Sigmoid colon (tissue), 4 donors: ENCODE measurements around the gene ELFN1.

Source experiments
- POLR2A ChIP-seq, 2 donors: fragments of 450-650 bp; IDR thresholded peaks; one replicate each; pipeline ENCODE4 v1.6.1; 2016; ENCODE audit warnings: antibody characterized with exemption in 2 of 2, mild to moderate bottlenecking in 2 of 2, moderate library complexity in 2 of 2
- POLR2AphosphoS5 ChIP-seq, 4 donors: sonication (generic); formaldehyde crosslinking; IDR thresholded peaks; one replicate each; pipeline ENCODE4 v1.6.1; 2017; ENCODE audit warnings: antibody characterized with exemption in 4 of 4
- TF ChIP-seq, protein P1 (sequence below), 4 experiments: fragments of 450-650 bp in 3 of 4; fragments of 200-600 bp in 1 of 4; IDR thresholded peaks; one replicate each; pipeline ENCODE4 v1.5.1; 2016 to 2019; ENCODE audit warnings: antibody characterized with exemption in 4 of 4, mild to moderate bottlenecking in 3 of 4, moderate library complexity in 2 of 4

DNA sequence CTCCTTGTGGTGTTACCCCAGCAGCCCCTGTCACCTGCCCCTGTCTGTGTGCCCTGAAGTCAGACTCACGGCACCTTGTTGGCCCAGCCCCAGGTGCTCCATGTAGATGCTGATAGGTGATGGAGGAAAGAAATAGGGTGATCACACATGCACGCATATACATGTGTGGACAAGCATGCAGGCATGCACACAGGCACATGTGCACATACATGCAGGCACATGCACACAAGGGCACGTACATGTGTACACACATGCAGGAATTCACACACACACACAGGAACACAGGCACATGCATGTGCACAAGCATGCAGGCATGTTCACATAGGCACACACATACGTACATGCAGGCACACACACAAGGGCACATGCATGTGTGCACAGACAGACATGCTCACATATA lies 16.6 kb upstream of the ELFN1 start:
- TF ChIP-seq, protein P1, sequence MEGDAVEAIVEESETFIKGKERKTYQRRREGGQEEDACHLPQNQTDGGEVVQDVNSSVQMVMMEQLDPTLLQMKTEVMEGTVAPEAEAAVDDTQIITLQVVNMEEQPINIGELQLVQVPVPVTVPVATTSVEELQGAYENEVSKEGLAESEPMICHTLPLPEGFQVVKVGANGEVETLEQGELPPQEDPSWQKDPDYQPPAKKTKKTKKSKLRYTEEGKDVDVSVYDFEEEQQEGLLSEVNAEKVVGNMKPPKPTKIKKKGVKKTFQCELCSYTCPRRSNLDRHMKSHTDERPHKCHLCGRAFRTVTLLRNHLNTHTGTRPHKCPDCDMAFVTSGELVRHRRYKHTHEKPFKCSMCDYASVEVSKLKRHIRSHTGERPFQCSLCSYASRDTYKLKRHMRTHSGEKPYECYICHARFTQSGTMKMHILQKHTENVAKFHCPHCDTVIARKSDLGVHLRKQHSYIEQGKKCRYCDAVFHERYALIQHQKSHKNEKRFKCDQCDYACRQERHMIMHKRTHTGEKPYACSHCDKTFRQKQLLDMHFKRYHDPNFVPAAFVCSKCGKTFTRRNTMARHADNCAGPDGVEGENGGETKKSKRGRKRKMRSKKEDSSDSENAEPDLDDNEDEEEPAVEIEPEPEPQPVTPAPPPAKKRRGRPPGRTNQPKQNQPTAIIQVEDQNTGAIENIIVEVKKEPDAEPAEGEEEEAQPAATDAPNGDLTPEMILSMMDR (IDR thresholded peaks at IDR 0.05): no peak
- no peak for TF ChIP-seq POLR2A (IDR thresholded peaks at IDR 0.05)
- TF ChIP-seq POLR2AphosphoS5 (IDR thresholded peaks at IDR 0.05): no peak
